Breast epithelium (tissue), 3 donors: ENCODE measurements around the gene TENM3.

Experiments
- POLR2AphosphoS5 ChIP-seq, 3 donors: sonication (generic); formaldehyde crosslinking; IDR thresholded peaks; one replicate each; pipeline ENCODE4 v1.6.1; 2017; ENCODE audit warnings: antibody characterized with exemption in 3 of 3
- TF ChIP-seq, protein P1 (sequence below), 3 donors: fragments of 450-650 bp; IDR thresholded peaks; one replicate each; pipeline ENCODE4 v1.5.1; 2016 to 2017; ENCODE audit warnings: antibody characterized with exemption in 3 of 3, mild to moderate bottlenecking in 3 of 3, moderate library complexity in 3 of 3

DNA sequence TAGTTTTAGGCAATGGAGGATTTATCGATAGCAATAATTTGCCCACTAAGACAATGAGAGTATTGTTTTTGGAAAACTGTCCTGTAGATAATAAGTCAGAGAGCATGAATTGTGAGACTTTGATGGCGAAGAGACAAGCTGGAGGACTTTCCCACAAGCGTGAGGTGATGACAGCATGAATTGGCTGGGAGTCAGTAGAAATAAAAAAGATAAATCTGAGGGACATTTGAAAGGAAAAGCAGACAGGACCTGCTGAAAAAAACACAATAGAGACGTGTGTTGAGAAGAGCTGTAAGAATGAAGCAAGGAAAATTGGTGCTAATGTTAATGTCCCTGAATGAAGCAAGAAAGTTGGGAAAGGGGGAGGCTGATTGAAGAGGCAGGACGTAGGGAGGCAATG, 440.5 kb downstream of the TENM3 start:
- no peak for TF ChIP-seq POLR2AphosphoS5 (IDR thresholded peaks at IDR 0.05)
- TF ChIP-seq, protein P1, sequence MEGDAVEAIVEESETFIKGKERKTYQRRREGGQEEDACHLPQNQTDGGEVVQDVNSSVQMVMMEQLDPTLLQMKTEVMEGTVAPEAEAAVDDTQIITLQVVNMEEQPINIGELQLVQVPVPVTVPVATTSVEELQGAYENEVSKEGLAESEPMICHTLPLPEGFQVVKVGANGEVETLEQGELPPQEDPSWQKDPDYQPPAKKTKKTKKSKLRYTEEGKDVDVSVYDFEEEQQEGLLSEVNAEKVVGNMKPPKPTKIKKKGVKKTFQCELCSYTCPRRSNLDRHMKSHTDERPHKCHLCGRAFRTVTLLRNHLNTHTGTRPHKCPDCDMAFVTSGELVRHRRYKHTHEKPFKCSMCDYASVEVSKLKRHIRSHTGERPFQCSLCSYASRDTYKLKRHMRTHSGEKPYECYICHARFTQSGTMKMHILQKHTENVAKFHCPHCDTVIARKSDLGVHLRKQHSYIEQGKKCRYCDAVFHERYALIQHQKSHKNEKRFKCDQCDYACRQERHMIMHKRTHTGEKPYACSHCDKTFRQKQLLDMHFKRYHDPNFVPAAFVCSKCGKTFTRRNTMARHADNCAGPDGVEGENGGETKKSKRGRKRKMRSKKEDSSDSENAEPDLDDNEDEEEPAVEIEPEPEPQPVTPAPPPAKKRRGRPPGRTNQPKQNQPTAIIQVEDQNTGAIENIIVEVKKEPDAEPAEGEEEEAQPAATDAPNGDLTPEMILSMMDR (IDR thresholded peaks at IDR 0.05): no peak
